ENCODE measurements around the gene ANKRD16. TPM values are rescaled to one million over a fixed set of nuclear protein-coding genes. Genes with fewer than 3 reads are reported as not detected.
A peak's percentile ranks its signal among the peaks of the same experiment; 100 is the strongest.

Gene ANKRD16
- total and polyA plus RNA-seq, 2 experiments from 2014 or later = 29.0 to 32.3 TPM

DNA sequence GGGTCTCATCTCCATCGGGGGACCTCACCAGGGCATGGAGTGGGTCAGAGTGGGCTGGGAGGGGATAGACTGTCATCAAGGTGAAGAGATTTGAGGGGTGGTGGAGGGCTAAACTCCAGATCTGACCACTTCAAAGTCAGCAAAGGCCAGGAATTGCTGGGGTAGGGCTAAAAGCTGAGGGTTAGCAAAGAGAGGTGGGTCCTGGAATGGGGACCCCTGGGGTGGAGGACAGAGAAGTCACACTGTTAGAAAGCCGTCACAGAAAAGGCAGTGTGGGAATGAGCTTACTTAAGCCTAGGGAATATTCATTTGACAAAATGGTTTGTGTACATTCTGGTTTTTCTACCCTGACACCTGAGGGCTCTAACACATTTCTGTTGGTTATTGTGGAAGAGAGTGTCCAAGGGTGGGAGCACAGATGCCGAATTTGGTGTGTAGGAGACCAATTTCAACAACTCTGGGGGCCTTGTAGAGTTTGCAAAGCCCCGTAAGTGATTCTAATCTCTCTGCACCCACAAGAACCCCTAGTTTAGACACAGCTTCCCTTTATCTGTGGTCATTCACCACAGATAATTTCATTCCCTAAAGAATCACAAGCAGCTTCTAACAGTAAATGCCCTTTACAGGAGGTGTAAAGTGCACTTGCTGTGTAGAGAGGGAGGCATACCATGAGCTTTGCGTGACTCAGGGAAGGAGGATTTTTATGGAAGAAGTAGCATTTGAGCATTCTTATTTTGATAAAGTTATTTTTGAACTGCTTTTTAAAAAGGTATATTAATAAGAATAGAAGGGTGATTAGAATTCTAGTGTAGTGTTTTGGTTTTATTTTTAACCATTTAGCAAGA, 6.7 kb upstream of the ANKRD16 start:
- Histone ChIP-seq H3K27ac (peak overlapping the region; percentile 95), H3K27me3 (no peaks in the 10 kb centered on the region), H3K4me3 (no peak overlapping the region), H3K4me1 (ENCODE audit: low read depth) (peaks cover 64% of the 10 kb centered on the region), H3K9me3 (ENCODE audit: low read depth) (no peaks in the 10 kb centered on the region), H3K36me3 (no peaks in the 10 kb centered on the region)
- TF ChIP-seq, protein P1, sequence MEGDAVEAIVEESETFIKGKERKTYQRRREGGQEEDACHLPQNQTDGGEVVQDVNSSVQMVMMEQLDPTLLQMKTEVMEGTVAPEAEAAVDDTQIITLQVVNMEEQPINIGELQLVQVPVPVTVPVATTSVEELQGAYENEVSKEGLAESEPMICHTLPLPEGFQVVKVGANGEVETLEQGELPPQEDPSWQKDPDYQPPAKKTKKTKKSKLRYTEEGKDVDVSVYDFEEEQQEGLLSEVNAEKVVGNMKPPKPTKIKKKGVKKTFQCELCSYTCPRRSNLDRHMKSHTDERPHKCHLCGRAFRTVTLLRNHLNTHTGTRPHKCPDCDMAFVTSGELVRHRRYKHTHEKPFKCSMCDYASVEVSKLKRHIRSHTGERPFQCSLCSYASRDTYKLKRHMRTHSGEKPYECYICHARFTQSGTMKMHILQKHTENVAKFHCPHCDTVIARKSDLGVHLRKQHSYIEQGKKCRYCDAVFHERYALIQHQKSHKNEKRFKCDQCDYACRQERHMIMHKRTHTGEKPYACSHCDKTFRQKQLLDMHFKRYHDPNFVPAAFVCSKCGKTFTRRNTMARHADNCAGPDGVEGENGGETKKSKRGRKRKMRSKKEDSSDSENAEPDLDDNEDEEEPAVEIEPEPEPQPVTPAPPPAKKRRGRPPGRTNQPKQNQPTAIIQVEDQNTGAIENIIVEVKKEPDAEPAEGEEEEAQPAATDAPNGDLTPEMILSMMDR (IDR thresholded peaks at IDR 0.05; ENCODE audit: low read depth, low read length) = no peak
- no peak for DNase-seq (ENCODE audit: low read depth in 1 of 2, low spot score in 1 of 2)

DNA sequence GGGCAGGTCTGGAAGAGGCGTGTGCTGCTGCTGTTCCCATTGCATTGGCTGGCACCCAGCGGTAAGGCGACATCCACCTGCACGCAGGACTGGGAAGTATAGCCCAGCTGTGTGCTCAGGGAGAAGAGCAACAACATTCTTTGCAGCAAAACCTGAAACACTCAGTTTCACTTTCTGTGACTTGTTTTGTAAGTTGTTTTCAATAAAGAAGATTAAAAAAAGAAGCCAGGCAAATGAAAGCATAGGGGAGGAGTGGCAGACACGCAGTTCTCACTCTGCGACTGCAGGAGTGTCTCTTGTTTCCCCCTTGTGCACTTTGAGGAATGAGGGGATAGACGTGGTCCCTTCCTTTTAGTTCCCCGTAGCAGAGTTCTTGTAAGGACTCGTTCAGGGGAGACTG, 6.1 kb upstream of the ANKRD16 start:
- peak overlapping the region; percentile 95 for H3K27ac ChIP-seq
- no peaks in the 10 kb centered on the region for H3K36me3 ChIP-seq
- no peak for DNase-seq (ENCODE audit: low read depth in 1 of 2, low spot score in 1 of 2)
- no peaks in the 10 kb centered on the region for H3K27me3 ChIP-seq
- TF ChIP-seq, protein P1 (IDR thresholded peaks at IDR 0.05; ENCODE audit: low read depth, low read length) = no peak
- H3K4me1 ChIP-seq (ENCODE audit: low read depth) = peaks cover 68% of the 10 kb centered on the region
- no peak overlapping the region for H3K4me3 ChIP-seq
- no peaks in the 10 kb centered on the region for H3K9me3 ChIP-seq (ENCODE audit: low read depth)

DNA sequence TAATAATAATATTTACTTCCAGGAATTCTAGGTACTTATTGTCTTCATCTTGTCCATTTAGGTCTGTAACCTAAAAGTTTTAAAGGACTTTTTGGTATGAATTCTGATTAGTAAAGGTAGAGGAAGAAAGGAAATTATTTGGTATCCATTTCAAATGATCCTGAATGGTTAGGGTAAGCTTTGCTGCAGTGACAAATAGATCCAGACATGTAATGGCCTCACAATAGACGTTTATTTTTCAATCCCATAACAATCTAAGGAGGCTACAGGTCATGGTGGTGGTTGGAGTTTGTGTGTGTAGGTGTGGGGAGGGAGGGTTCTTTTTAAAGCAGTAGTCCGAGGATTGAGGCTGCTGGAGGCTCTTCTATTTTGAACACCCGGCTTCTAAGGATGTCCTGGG, 5.7 kb upstream of the ANKRD16 start:
- TF ChIP-seq, protein P1 (IDR thresholded peaks at IDR 0.05; ENCODE audit: low read depth, low read length) = no peak
- Histone ChIP-seq H3K27ac (peak overlapping the region; percentile 95), H3K27me3 (no peaks in the 10 kb centered on the region), H3K4me1 (ENCODE audit: low read depth) (peaks cover 68% of the 10 kb centered on the region), H3K9me3 (ENCODE audit: low read depth) (no peaks in the 10 kb centered on the region), H3K36me3 (no peaks in the 10 kb centered on the region), H3K4me3 (no peak overlapping the region)
- no peak for DNase-seq (ENCODE audit: low read depth in 1 of 2, low spot score in 1 of 2)

DNA sequence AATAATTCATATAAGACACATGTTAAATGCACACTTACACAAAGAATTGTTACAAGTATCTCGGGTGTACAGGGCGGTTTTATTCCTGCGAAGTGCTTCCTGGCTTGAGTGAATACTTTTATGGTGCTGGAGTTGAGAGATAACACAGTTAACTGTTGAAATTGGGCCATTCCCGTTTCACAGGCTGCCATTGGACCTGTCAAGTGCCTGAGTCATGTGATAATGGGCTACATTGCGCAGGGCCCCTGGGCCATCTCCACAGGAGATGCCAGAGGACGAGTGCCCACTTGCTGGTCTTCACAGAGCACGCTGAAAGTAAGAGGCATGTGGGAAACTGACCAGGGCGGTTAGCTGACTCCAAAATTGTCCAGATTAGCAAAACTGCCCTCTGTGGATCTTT, 5.2 kb upstream of the ANKRD16 start:
- Histone ChIP-seq H3K36me3 (no peaks in the 10 kb centered on the region), H3K27ac (peak overlapping the region; percentile 95), H3K9me3 (ENCODE audit: low read depth) (no peaks in the 10 kb centered on the region), H3K4me1 (ENCODE audit: low read depth) (peaks cover 68% of the 10 kb centered on the region), H3K27me3 (no peaks in the 10 kb centered on the region), H3K4me3 (no peak overlapping the region)
- peak in 1 of 2 donors; percentile 73 for DNase-seq (ENCODE audit: low read depth in 1 of 2, low spot score in 1 of 2)
- TF ChIP-seq, protein P1 (IDR thresholded peaks at IDR 0.05; ENCODE audit: low read depth, low read length) = no peak

DNA sequence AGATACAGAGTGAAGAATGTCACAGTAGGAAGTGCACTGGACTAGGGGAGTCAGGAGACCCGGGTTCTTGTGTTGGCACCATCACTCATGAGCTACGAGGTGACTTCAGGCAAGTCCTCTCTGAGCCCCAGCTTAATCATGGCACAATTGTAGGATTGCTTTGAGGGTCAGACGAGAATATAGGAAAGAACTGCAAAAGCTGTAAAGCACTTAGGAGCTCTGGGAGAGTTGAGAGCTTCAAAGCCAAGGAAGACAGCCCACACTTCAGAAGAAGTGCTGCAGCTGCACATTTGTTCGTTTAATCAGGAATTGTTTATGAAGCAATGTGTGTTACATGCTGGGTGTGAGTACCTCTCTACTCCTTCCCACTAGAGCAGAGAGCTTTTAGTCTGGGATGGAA, 4.7 kb upstream of the ANKRD16 start:
- Histone ChIP-seq H3K27ac (peak overlapping the region; percentile 95), H3K27me3 (no peaks in the 10 kb centered on the region), H3K36me3 (no peaks in the 10 kb centered on the region), H3K4me3 (no peak overlapping the region), H3K9me3 (ENCODE audit: low read depth) (no peaks in the 10 kb centered on the region), H3K4me1 (ENCODE audit: low read depth) (peaks cover 68% of the 10 kb centered on the region)
- peak in 1 of 2 donors; percentile 78 for DNase-seq (ENCODE audit: low read depth in 1 of 2, low spot score in 1 of 2)
- TF ChIP-seq, protein P1 (IDR thresholded peaks at IDR 0.05; ENCODE audit: low read depth, low read length) = no peak
